Nephron (organoid): ENCODE data around the gene KIF9.

Source experiments
- H3K27ac Mint-ChIP-seq, 3 experiments: 2 replicates each; pipeline ENCODE4 v1.8.0; 2020; ENCODE audit warnings: mixed read lengths in 3 of 3, mild to moderate bottlenecking in 2 of 3, moderate library complexity in 1 of 3
- H3K27me3 Mint-ChIP-seq: 2 replicates; pipeline ENCODE4 v1.8.0; 2021; ENCODE audit warnings: low read depth, mild to moderate bottlenecking, moderate library complexity, mixed read lengths
- H3K36me3 Mint-ChIP-seq: 2 replicates; pipeline ENCODE4 v1.8.0; 2020; ENCODE audit warnings: low read depth, mixed read lengths
- H3K4me1 Mint-ChIP-seq: 2 replicates; pipeline ENCODE4 v1.8.0; 2020; ENCODE audit warnings: mixed read lengths
- H3K4me3 Mint-ChIP-seq, 3 experiments: 2 replicates each; pipeline ENCODE4 v1.8.0; 2020; ENCODE audit warnings: mild to moderate bottlenecking in 3 of 3, mixed read lengths in 3 of 3, moderate library complexity in 2 of 3
- H3K9me3 Mint-ChIP-seq: 2 replicates; pipeline ENCODE4 v1.8.0; 2020; ENCODE audit warnings: mixed read lengths
- CTCF ChIP-seq, 3 experiments: fragments of 200-600 bp; sonication (generic); IDR thresholded peaks; one replicate each; pipeline ENCODE4 v1.5.0; 2021; ENCODE audit warnings: antibody characterized with exemption in 3 of 3; ENCODE audit not compliant: unreplicated experiment in 3 of 3

KIF9 gene

GRCh38 chr3:47283591-47284364 lies 1.2 kb upstream of the KIF9 start:
- H3K36me3 Mint-ChIP-seq, result peaks cover 12% of the 10 kb centered on the region
- H3K9me3 Mint-ChIP-seq, result no peaks in the 10 kb centered on the region
- peak overlapping the region; percentile 97 to 98 (median 97) for H3K27ac Mint-ChIP-seq
- H3K27me3 Mint-ChIP-seq, result no peaks in the 10 kb centered on the region
- H3K4me3 Mint-ChIP-seq, result peak overlapping the region; percentile 98 to 99 (median 99)
- peaks cover 17% of the 10 kb centered on the region for H3K4me1 Mint-ChIP-seq
- TF ChIP-seq CTCF (IDR thresholded peaks at IDR 0.05; ENCODE audit: unreplicated experiment in 3 of 3), result no peak

GRCh38 chr3:47283193-47283537 lies 566 bp upstream of the KIF9 start:
- H3K27me3 Mint-ChIP-seq, result no peaks in the 10 kb centered on the region
- H3K36me3 Mint-ChIP-seq, result peaks cover 7% of the 10 kb centered on the region
- peaks cover 17% of the 10 kb centered on the region for H3K4me1 Mint-ChIP-seq
- H3K27ac Mint-ChIP-seq, result peak overlapping the region; percentile 97 to 98 (median 97)
- TF ChIP-seq CTCF (IDR thresholded peaks at IDR 0.05; ENCODE audit: unreplicated experiment in 3 of 3), result no peak
- no peaks in the 10 kb centered on the region for H3K9me3 Mint-ChIP-seq
- peak overlapping the region; percentile 98 to 99 (median 99) for H3K4me3 Mint-ChIP-seq

GRCh38 chr3:47280519-47280918 lies 2.1 kb downstream of the KIF9 start:
- TF ChIP-seq CTCF (IDR thresholded peaks at IDR 0.05; ENCODE audit: unreplicated experiment in 3 of 3), result no peak
- Mint-ChIP-seq H3K36me3 (peaks cover 1% of the 10 kb centered on the region), H3K9me3 (no peaks in the 10 kb centered on the region), H3K4me1 (peaks cover 17% of the 10 kb centered on the region), H3K27me3 (no peaks in the 10 kb centered on the region), H3K4me3 (peak overlapping the region in 2 of 3 experiments; percentile 3 to 70), H3K27ac (no peak overlapping the region)

GRCh38 chr3:47276558-47276957 lies 6.0 kb downstream of the KIF9 start:
- Mint-ChIP-seq H3K27ac (no peak overlapping the region), H3K4me1 (no peaks in the 10 kb centered on the region), H3K27me3 (no peaks in the 10 kb centered on the region), H3K36me3 (peaks cover 4% of the 10 kb centered on the region), H3K4me3 (no peak overlapping the region), H3K9me3 (no peaks in the 10 kb centered on the region)
- TF ChIP-seq CTCF (IDR thresholded peaks at IDR 0.05; ENCODE audit: unreplicated experiment in 3 of 3), result no peak

- no peak for TF ChIP-seq CTCF (IDR thresholded peaks at IDR 0.05; ENCODE audit: unreplicated experiment in 3 of 3)
- Mint-ChIP-seq H3K27ac (no peak overlapping the region), H3K4me3 (no peak overlapping the region), H3K27me3 (no peaks in the 10 kb centered on the region), H3K36me3 (peaks cover 4% of the 10 kb centered on the region), H3K4me1 (no peaks in the 10 kb centered on the region), H3K9me3 (no peaks in the 10 kb centered on the region)
Observed at GRCh38 chr3:47274652-47275051, 7.9 kb downstream of the KIF9 start.

GRCh38 chr3:47273564-47273963 lies 9.0 kb downstream of the KIF9 start:
- Mint-ChIP-seq H3K27me3 (no peaks in the 10 kb centered on the region), H3K4me1 (no peaks in the 10 kb centered on the region), H3K4me3 (no peak overlapping the region)

More at GRCh38 chr3:47273564-47273963, 9.0 kb downstream of the KIF9 start:
- Mint-ChIP-seq H3K27ac (no peak overlapping the region), H3K36me3 (peaks cover 4% of the 10 kb centered on the region), H3K9me3 (no peaks in the 10 kb centered on the region)
- no peak for TF ChIP-seq CTCF (IDR thresholded peaks at IDR 0.05; ENCODE audit: unreplicated experiment in 3 of 3)
